HK-2 (cell line): ENCODE results near the gene SNX1.
A peak's percentile ranks its signal among the peaks of the same experiment; 100 is the strongest.

Experiments used
- DNase-seq: peaks from one replicate; pipeline ENCODE4 v3.0.0-alpha.2; 2018; ENCODE audit not compliant: unreplicated experiment

SNX1 gene

GRCh38 chr15:64162869-64163658 is 67.3 kb downstream of the SNX1 start, which contains the start of gene PPIB:
Gene PPIB, minus strand, starts transcription at chr15:64163022. Its CDS starts 36 bp downstream, at chr15:64162986.
- peak; percentile 94 for DNase-seq

- DNase-seq = peak; percentile 19
These were observed 68.0 kb downstream of the SNX1 start for GRCh38 chr15:64163659-64164362.

DNA sequence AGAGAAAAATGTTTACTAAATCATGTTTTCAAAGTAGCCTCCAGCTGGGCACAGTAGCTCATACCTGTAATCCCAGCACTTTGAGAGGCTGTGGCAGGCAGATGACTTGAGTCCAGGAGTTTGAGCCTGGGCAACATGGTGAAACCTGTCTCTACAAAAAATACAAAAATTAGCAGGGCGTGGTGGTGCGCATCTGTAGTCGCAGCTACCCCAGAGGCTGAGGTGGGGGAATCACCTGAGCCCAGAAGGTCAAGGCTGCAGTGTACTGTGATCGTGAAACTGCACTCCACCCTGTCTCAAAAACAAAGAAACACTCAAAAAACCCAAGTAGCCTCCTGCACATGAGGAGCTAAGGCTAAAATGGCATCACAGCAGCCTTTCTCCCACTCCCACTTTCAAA is 68.7 kb downstream of the SNX1 start:
- no peak for DNase-seq

DNA sequence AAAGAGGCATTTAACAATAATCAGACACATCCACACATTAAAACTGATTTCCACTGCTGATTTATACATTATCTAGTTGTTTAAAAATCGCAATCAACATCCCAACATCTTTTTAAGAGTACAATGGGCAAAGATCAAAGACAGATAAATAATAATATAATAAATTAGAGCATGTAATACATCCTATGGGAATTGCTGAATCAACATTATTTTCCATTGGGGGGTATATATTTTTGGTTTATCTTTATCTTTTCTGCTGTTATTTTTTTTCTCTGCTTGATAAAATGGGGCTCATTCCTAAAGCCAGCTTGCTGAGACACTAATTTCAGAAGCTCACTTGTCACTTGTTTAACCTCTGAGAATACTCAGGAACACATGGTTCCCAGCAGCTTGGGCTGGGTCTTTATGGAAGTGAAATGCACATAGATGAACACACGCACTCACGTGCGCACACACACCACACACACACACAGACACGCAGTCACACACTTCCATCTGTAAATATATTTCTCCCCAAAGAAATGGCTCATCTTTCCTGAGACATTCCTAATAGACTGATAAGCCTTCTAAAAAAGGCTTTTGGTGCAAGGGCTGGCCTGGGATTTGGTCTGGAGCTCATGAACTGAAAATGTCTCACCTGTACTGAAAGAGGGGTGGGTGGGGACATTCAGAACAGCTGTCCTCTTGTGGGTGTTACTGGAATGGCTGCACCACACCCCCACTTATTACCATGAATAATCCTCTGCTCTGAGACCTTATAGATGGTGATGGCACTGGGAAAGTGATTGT is 70.5 kb downstream of the SNX1 start:
- DNase-seq = no peak

GRCh38 chr15:64180235-64180824 is 84.5 kb downstream of the SNX1 start:
- DNase-seq = no peak

DNA sequence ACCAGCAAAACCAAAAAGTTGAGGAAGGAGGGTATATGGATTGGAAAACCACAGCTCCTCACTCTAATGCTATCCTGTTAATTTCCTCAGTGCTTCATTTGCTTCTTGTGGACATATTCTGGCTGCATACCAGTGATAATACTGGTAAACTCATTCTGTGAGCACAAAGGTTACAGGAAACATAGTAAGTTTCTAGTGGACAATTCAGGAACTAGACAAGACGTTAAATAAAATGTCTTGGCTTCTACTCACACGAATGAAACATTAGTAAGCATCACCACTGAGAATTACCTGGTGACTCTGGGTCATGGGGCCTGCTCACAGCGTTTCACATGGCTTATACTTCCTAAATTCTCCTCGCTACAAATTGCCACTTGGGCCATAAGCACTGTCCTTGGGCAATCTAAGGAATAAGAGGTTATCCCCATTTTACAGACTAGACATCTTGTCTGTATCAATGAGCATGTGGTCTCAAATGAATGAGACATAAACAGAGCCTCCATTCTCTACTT is 87.1 kb downstream of the SNX1 start:
- DNase-seq = no peak

DNA sequence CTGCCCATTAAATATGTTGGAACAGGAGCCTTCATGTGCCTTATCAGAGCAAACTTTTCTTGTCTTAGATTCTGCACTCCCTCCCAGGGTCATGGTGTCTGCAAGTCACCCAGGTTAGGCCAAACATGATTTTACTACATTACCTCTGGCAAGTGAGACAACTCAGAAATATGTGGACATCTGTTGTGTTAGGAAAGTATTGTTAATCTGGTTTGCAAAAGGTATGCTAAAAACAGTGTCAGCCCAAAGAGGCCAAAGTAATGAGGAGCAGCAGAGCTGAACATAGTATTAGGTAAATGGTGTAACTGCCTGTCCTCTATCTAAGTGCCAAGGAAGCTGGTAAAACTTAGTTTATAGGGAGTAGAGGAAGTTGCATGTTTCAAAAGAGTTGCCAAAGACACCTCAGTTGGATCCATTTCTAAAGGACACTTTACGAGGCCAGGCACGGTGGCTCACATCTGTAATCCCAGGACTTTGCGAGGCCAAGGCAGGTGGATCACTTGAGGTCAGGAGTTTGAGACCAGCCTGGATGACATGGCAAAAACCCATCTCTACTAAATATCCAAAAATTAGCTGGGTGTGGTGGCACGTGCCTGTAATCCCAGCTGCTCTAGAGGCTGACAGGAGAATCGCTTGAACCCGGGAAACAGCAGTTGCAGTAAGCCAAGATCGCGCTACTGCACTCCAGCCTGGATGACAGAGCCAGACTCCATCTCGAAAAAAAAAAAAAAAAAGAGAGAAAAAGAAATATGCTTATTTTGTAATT is 89.5 kb downstream of the SNX1 start:
- no peak for DNase-seq

- no peak for DNase-seq
These were observed 91.8 kb downstream of the SNX1 start for GRCh38 chr15:64187396-64188191.
